MM.1S (cell line): Measurements from ENCODE around the gene ZDHHC11B.
"Not testable (repeated sequence)": the region's sequence is repeated elsewhere in the genome, so short reads cannot be mapped to it uniquely, and the experiment has no call there.

Experiments used
- DNase-seq: peaks from one replicate; pipeline ENCODE4 v3.0.0-alpha.2; 2015
- H2AFZ ChIP-seq: fragments of 300-600 bp; sonication (generic); 2 replicates; pipeline ENCODE4 v1.6.0; 2016; ENCODE audit warnings: antibody characterized with exemption, low read length
- H3F3A ChIP-seq: fragments of 300-600 bp; sonication (generic); 2 replicates; pipeline ENCODE4 v1.6.1; 2016; ENCODE audit warnings: mild to moderate bottlenecking, antibody characterized with exemption, low read length, moderate library complexity, mixed read lengths; ENCODE audit not compliant: insufficient read depth
- H3K27ac ChIP-seq: fragments of 300-600 bp; sonication (generic); 2 replicates; pipeline ENCODE4 v1.5.1; 2016; ENCODE audit warnings: mild to moderate bottlenecking, low read length
- H3K27me3 ChIP-seq: fragments of 300-600 bp; sonication (generic); replicated peaks from 2 replicates; pipeline ENCODE4 v1.6.0; 2016; ENCODE audit warnings: low read length; ENCODE audit not compliant: insufficient read depth
- H3K36me3 ChIP-seq: fragments of 300-600 bp; sonication (generic); replicated peaks from 2 replicates; pipeline ENCODE4 v1.6.1; 2016; ENCODE audit warnings: mild to moderate bottlenecking, low read length, mixed read lengths; ENCODE audit not compliant: insufficient read depth
- H3K4me1 ChIP-seq: fragments of 300-600 bp; sonication (generic); 2 replicates; pipeline ENCODE4 v1.6.1; 2016; ENCODE audit warnings: low read length, mixed read lengths
- H3K4me2 ChIP-seq: fragments of 300-600 bp; sonication (generic); 2 replicates; pipeline ENCODE4 v1.6.0; 2016; ENCODE audit warnings: low read depth, low read length
- H3K4me3 ChIP-seq: fragments of 300-600 bp; sonication (generic); 2 replicates; pipeline ENCODE4 v1.5.1; 2016; ENCODE audit warnings: low read length, mixed read lengths
- H3K79me2 ChIP-seq: fragments of 300-600 bp; sonication (generic); 2 replicates; pipeline ENCODE4 v1.6.1; 2016; ENCODE audit warnings: mixed run types, low read length, mixed read lengths
- H3K9ac ChIP-seq: fragments of 300-600 bp; sonication (generic); 2 replicates; pipeline ENCODE4 v1.6.1; 2016; ENCODE audit warnings: low read length, mixed read lengths
- H3K9me2 ChIP-seq: fragments of 300-600 bp; sonication (generic); replicated peaks from 2 replicates; pipeline ENCODE4 v1.6.1; 2016; ENCODE audit warnings: mild to moderate bottlenecking, low read length, mixed read lengths; ENCODE audit not compliant: insufficient read depth
- H3K9me3 ChIP-seq: fragments of 300-600 bp; sonication (generic); replicated peaks from 2 replicates; pipeline ENCODE4 v1.6.1; 2016; ENCODE audit warnings: mild to moderate bottlenecking, low read length, mixed read lengths; ENCODE audit not compliant: insufficient read depth
- H4K20me1 ChIP-seq: fragments of 300-600 bp; sonication (generic); 2 replicates; pipeline ENCODE4 v1.6.1; 2016; ENCODE audit warnings: mild to moderate bottlenecking, low read length, moderate library complexity, mixed read lengths; ENCODE audit not compliant: insufficient read depth

The ZDHHC11B gene

GRCh38 chr5:734145-734544, 50.4 kb downstream of the ZDHHC11B start:
- not testable (repeated sequence) for H3K4me2 ChIP-seq, H3K36me3 ChIP-seq

DNA sequence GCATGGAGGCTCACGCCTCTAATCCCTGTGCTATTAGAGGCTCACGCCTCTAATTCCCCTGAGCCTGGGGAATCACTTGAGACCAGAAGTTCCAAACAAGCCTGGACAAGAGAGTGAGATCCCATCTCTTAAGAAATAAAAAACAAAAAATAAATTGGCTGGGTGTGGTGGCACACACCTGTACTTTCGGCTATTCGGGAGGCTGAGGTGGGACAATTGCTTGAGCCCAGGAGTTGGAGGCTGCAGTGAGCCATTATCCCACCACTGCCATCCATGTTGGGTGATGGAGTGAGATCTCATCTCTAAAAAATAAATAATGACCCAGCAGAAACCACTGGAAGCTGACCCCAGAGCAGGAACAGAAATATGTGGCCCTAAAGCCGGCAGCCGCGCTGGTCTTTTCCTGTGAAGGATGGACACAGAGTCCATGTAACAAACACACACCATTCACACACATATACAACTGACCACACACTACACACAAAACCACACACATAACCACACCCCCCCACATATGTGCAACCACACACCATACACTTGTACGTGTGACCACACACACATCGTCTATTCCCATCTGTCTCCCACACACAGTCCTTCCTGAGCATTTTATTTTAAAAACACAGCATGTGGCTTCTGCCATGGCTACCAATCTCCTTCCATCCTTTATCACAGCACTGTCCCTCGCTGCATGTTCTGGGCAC, 51.6 kb downstream of the ZDHHC11B start:
- not testable (repeated sequence) for H4K20me1 ChIP-seq, H3K4me2 ChIP-seq, H3K4me3 ChIP-seq, H3K9ac ChIP-seq, H3F3A ChIP-seq, H3K36me3 ChIP-seq, DNase-seq, H3K9me2 ChIP-seq, H3K79me2 ChIP-seq, H3K27ac ChIP-seq, H3K4me1 ChIP-seq, H3K9me3 ChIP-seq, H3K27me3 ChIP-seq, H2AFZ ChIP-seq

More at GRCh38 chr5:734145-734544, 50.4 kb downstream of the ZDHHC11B start:
- not testable (repeated sequence) for DNase-seq, H3K27me3 ChIP-seq, H3K9ac ChIP-seq, H3K27ac ChIP-seq, H4K20me1 ChIP-seq, H3K4me1 ChIP-seq, H2AFZ ChIP-seq, H3K79me2 ChIP-seq, H3K9me2 ChIP-seq, H3F3A ChIP-seq, H3K4me3 ChIP-seq, H3K9me3 ChIP-seq

DNA sequence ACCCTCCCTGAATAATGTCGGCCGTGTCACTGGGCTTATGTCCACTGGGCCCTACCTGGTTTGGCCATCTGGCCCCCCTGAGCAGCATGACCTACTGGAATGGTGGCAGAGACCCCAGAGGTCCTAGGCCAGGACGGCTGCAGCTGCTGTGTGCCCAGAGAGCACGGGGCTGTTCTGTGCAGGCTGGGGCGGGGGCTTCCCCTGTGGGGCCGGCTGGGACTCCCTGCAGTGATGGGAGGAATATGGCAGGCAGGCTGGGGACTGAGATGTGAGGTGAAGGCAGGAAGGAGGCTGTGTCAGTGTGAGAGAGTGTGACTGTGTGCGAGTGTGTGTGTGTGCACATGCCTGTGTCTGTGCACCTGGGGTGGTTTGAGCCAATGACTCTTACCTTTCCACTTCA, 55.3 kb downstream of the ZDHHC11B start:
- not testable (repeated sequence) for H3K4me2 ChIP-seq, H3K27me3 ChIP-seq, H3K9ac ChIP-seq, H3K4me3 ChIP-seq, DNase-seq, H3K36me3 ChIP-seq, H3K79me2 ChIP-seq, H3K4me1 ChIP-seq, H3K27ac ChIP-seq, H3K9me3 ChIP-seq, H3K9me2 ChIP-seq, H4K20me1 ChIP-seq, H2AFZ ChIP-seq, H3F3A ChIP-seq

GRCh38 chr5:727087-727486, 57.4 kb downstream of the ZDHHC11B start:
- not testable (repeated sequence) for H3K27ac ChIP-seq, H3K4me2 ChIP-seq, H3K79me2 ChIP-seq, DNase-seq, H3K9ac ChIP-seq, H2AFZ ChIP-seq, H3K9me3 ChIP-seq, H3F3A ChIP-seq, H3K27me3 ChIP-seq, H3K4me3 ChIP-seq, H3K4me1 ChIP-seq, H4K20me1 ChIP-seq, H3K36me3 ChIP-seq, H3K9me2 ChIP-seq

GRCh38 chr5:723865-724264, 60.7 kb downstream of the ZDHHC11B start:
- H3K27me3 ChIP-seq, H3K79me2 ChIP-seq, DNase-seq, H3K27ac ChIP-seq, H3K4me1 ChIP-seq, H3K9me3 ChIP-seq, H3K9me2 ChIP-seq, H4K20me1 ChIP-seq, H2AFZ ChIP-seq, H3K9ac ChIP-seq, H3K36me3 ChIP-seq, H3K4me2 ChIP-seq, H3F3A ChIP-seq, H3K4me3 ChIP-seq: not testable (repeated sequence)

DNA sequence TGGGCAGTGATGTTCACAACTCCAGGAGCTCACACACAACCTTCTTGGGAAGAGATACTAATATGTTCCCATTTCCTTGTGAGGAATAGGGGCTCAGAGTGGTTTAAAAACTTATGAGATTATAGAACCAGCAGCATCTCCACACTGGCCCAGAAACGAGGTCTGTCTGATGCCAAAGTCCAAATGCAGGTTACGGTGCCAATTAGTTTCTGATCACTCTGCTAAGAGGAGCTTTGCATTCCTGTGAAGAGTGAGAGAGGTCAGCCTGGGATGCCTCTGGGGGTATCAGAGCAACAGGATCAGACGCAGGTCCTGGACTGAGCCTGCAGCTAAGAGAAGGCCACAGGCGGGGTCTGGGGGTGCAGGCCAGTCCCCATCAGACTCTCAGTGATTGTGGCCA, 61.2 kb downstream of the ZDHHC11B start:
- H3K79me2 ChIP-seq, H3F3A ChIP-seq, H3K4me2 ChIP-seq, H3K27ac ChIP-seq, H2AFZ ChIP-seq, H3K27me3 ChIP-seq, H4K20me1 ChIP-seq, H3K9me2 ChIP-seq, H3K36me3 ChIP-seq, DNase-seq, H3K4me1 ChIP-seq, H3K9ac ChIP-seq, H3K4me3 ChIP-seq, H3K9me3 ChIP-seq: not testable (repeated sequence)

DNA sequence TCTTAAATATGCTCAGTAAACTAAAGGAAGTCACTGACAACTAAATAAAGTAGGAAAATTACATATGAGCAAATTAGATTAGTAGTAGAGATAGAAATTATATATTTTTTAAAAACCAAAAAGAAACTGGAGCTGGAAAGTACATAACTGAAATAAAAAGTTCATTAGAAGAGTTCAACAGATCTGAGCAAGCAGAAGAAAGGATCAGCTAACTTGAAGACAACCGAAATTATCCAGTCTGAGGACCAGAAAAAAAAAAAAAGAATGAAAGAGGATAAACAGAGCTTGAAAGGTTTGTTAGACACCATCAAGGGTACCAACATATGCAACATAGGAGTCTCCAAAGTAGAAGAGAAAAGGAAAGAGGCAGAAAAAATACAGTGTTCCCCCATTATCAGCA, 65.2 kb downstream of the ZDHHC11B start:
- not testable (repeated sequence) for H3K4me1 ChIP-seq, H3K4me3 ChIP-seq, H2AFZ ChIP-seq, H3K79me2 ChIP-seq, H4K20me1 ChIP-seq, H3F3A ChIP-seq, H3K9ac ChIP-seq, DNase-seq, H3K9me2 ChIP-seq, H3K4me2 ChIP-seq, H3K27ac ChIP-seq, H3K27me3 ChIP-seq, H3K9me3 ChIP-seq, H3K36me3 ChIP-seq
